C4-2B (cell line): ENCODE results near the gene LTN1.

Experiments used
- CTCF ChIP-seq: fragments of 450-650 bp; conservative IDR thresholded peaks from 2 replicates; pipeline ENCODE4 v1.5.1; 2017; ENCODE audit warnings: mild to moderate bottlenecking
- ZFX ChIP-seq: fragments of 450-650 bp; IDR thresholded peaks from 2 replicates; pipeline ENCODE4 v1.6.1; 2017

GRCh38 chr21:28885853-28886177, 106.9 kb downstream of the LTN1 start:
- TF ChIP-seq CTCF (no peak), ZFX (no peak)
